Aorta (tissue), 5 donors: Measurements from ENCODE around the gene CTTN. TPM values are rescaled to one million over a fixed set of nuclear protein-coding genes. Genes with fewer than 3 reads are reported as not detected.
"Not testable (repeated sequence)": the region's sequence is repeated elsewhere in the genome, so short reads cannot be mapped to it uniquely, and the experiment has no call there.

ENCODE experiments used
- ATAC-seq: fragments of 200-7000 bp; cut with Tn5 transposase; one replicate; pipeline ENCODE4 v1.9.1; 2022; ENCODE audit warnings: moderate library complexity; ENCODE audit not compliant: low FRiP score
- DNase-seq, 2 donors: peaks; one replicate each; pipeline ENCODE4 v3.0.0-alpha.2; 2020
- H3K27ac ChIP-seq, 2 donors: one replicate each; pipeline ENCODE4 v1.5.1; 2013; ENCODE audit warnings: low read length in 2 of 2, mild to moderate bottlenecking in 2 of 2, moderate library complexity in 2 of 2, control low read depth in 1 of 2, inconsistent platforms in 1 of 2, low read depth in 1 of 2
- H3K27me3 ChIP-seq, 2 donors: one replicate each; pipeline ENCODE4 v1.6.1; 2013; ENCODE audit warnings: control low read depth in 1 of 2, low read length in 1 of 2, mild to moderate bottlenecking in 1 of 2, moderate library complexity in 1 of 2; ENCODE audit not compliant: insufficient read depth in 2 of 2, control insufficient read depth in 1 of 2
- H3K36me3 ChIP-seq, 2 donors: one replicate each; pipeline ENCODE4 v1.6.1; 2013; ENCODE audit warnings: control low read depth in 1 of 2, low read length in 1 of 2, mild to moderate bottlenecking in 1 of 2; ENCODE audit not compliant: insufficient read depth in 2 of 2, control insufficient read depth in 1 of 2
- H3K4me1 ChIP-seq, 2 donors: one replicate each; pipeline ENCODE4 v1.6.1; 2013; ENCODE audit warnings: low read length in 2 of 2, control low read depth in 1 of 2, mild to moderate bottlenecking in 1 of 2, moderate library complexity in 1 of 2; ENCODE audit not compliant: insufficient read depth in 2 of 2, control insufficient read depth in 1 of 2
- H3K4me3 ChIP-seq, 2 donors: one replicate each; pipeline ENCODE4 v1.5.1; 2013; ENCODE audit warnings: low read length in 2 of 2, control low read depth in 1 of 2, mild to moderate bottlenecking in 1 of 2
- H3K9me3 ChIP-seq: one replicate; pipeline ENCODE4 v1.6.1; 2013; ENCODE audit warnings: mild to moderate bottlenecking, low read length; ENCODE audit not compliant: control insufficient read depth
- WGBS, 2 donors: extraction: QIAGEN DNeasy Blood & Tissue Kit; methylation state at CpG; one replicate each; pipeline ENCODE4 v1.1.7; 2013; 5-methylcytosine and 5-hydroxymethylcytosine counted together
- intact Hi-C, 2 donors: fragments of 100-400 bp; cut with DNase I; formaldehyde crosslinking; loops; one replicate each; pipeline versions ENCODE4 v1.14.2 to v1.15.0; 2022
- polyA plus RNA-seq, 2 donors: library from polyadenylated mRNA; stranded (reverse); fragments of 200-250 nt; gene quantifications; one replicate each; pipeline ENCODE4 v1.2.3, GENCODE V29; 2013
- total RNA-seq, 2 donors: library from RNA; stranded (reverse); fragmentation: NEBNext Ultra II Directional; extraction: Animal tissue kit (Norgen Biotek cat#: 25700); gene quantifications; one replicate each; pipeline ENCODE4 v1.2.1, GENCODE V29; 2021
- donor health status: healthy with polysubstance abuse.
- donor health status: Bipolar disorder and iron deficiency.
- donor health status: DM: no; HTN: no; CAD: no.
- donor health status: DM: no; HTN: no; CAD: no.
- donor health status: DM: yes; HTN: yes; CAD: no.

CTTN gene
- total and polyA plus RNA-seq, 4 donors: 67.6 to 355 (median 285) TPM

GRCh38 chr11:70440206-70440605 is 41.9 kb downstream of the CTTN start:
- Histone ChIP-seq H3K9me3 (no peaks in the 10 kb centered on the region), H3K4me3 (no peak overlapping the region), H3K27me3 (no peaks in the 10 kb centered on the region), H3K36me3 (peaks cover 0 to 2% of the 10 kb centered on the region in 2 donors), H3K27ac (no peak overlapping the region), H3K4me1 (no peaks in the 10 kb centered on the region)
- DNase-seq (no peak), ATAC-seq (no peak)
- 90% methylated on average over 6 of the region's 6 CpGs for WGBS, 2 donors
- intact Hi-C loops: no loop called here

DNA sequence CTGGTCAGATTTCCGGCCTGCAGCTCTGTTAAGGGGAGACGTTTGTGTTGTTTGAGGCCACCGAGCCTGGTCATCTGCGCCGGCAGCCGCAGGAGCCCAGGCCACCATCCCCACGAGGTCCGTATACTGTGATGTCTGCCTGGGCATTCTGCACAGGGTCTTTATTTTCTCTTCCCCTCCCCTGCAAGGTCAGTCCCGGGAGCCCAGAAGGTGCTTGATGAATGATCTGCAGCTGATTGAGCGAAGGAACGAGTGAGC is 45.4 kb downstream of the CTTN start:
- H3K4me1 ChIP-seq: no peaks in the 10 kb centered on the region
- no peaks in the 10 kb centered on the region for H3K27me3 ChIP-seq
- no peak overlapping the region for H3K27ac ChIP-seq
- peaks cover 3% of the 10 kb centered on the region for H3K9me3 ChIP-seq
- DNase-seq: peak; percentile 6 to 70
- ATAC-seq: no peak
- intact Hi-C loops: no loop called here
- no peak overlapping the region for H3K4me3 ChIP-seq
- H3K36me3 ChIP-seq: no peaks in the 10 kb centered on the region
- WGBS, 2 donors: 69 to 78% methylated on average over 11 of the region's 11 CpGs

DNA sequence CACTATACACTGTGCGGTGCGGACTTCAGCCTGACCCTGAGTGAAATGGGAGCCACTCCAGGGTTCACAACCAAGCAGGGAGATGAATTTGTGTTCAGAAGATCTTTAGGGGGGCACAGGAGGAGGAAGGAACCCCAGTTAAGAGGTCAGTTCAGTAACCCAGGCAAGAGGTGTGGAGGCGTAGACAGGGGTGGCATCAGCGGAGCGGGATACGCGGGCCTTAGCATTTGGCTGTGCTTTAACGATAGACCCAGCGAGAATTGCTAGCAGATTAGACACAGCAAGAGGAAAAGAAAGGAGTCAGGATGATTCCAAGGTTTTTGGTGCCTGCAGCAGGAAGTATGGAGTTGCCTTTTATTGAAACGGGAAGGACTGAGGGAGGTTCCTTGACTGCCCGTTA is 46.8 kb downstream of the CTTN start:
- Histone ChIP-seq H3K9me3 (peaks cover 10% of the 10 kb centered on the region), H3K4me3 (no peak overlapping the region), H3K4me1 (no peaks in the 10 kb centered on the region), H3K27me3 (peaks cover 0 to 2% of the 10 kb centered on the region in 2 donors), H3K27ac (no peak overlapping the region), H3K36me3 (no peaks in the 10 kb centered on the region)
- DNase-seq (peak in 1 of 2 donors; percentile 25), ATAC-seq (no peak)
- 86 to 91% methylated on average over 11 of the region's 11 CpGs for WGBS, 2 donors
- intact Hi-C loops: no loop called here

- Histone ChIP-seq H3K27me3 (peaks cover 0 to 2% of the 10 kb centered on the region in 2 donors), H3K9me3 (peaks cover 10% of the 10 kb centered on the region), H3K27ac (no peak overlapping the region), H3K4me3 (no peak overlapping the region), H3K4me1 (no peaks in the 10 kb centered on the region), H3K36me3 (no peaks in the 10 kb centered on the region)
- 67 to 82% methylated on average over 7 of the region's 7 CpGs for WGBS, 2 donors
- intact Hi-C loops: no loop called here
- ATAC-seq: no peak
- peak in 1 of 2 donors; percentile 44 for DNase-seq
Measured at GRCh38 chr11:70445605-70446004, 47.3 kb downstream of the CTTN start.

GRCh38 chr11:70448983-70449567 is 50.7 kb downstream of the CTTN start:
- 44 to 49% methylated on average over 2 of the region's 2 CpGs for WGBS, 2 donors
- DNase-seq (peak in 1 of 2 donors; percentile 14), ATAC-seq (no peak)
- Histone ChIP-seq H3K36me3 (no peaks in the 10 kb centered on the region), H3K4me3 (no peak overlapping the region), H3K27me3 (peaks cover 0 to 2% of the 10 kb centered on the region in 2 donors), H3K27ac (no peak overlapping the region), H3K9me3 (peaks cover 10% of the 10 kb centered on the region), H3K4me1 (no peaks in the 10 kb centered on the region)
- intact Hi-C loops: no loop called here

DNA sequence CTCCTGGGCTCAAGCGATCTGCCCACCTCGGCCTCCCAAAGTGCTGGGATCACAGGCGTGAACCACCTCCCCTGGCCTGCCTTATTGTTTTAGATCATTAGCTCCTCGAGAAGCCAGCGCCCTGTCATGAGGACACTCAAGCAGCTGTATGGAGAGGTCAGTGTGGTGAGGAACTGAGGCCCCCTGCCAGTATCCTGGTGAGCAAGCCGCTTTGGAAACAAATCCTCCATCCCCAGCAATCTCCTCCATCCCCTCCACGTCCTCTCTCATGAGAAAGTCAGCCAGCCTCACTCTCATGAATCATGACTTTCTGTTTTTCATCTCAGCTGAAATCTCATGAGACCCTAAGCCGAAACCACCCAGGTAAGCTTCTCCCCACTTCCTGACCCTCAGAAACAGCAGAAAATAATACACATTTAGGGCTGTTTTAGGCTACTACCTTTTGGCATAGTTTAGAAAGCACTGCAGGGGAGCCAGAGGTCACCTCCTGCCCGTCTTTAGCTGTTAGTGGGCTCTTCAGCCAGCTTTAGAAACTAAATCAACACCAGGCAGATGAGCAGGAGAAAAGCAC is 56.0 kb downstream of the CTTN start:
- ATAC-seq (no peak), DNase-seq (peak in 1 of 2 donors; percentile 32)
- Histone ChIP-seq H3K27me3 (peaks cover 0 to 2% of the 10 kb centered on the region in 2 donors), H3K4me1 (no peaks in the 10 kb centered on the region), H3K27ac (no peak overlapping the region), H3K4me3 (no peak overlapping the region), H3K36me3 (no peaks in the 10 kb centered on the region), H3K9me3 (peaks cover 3% of the 10 kb centered on the region)
- 87 to 89% methylated on average over 9 of the region's 9 CpGs for WGBS, 2 donors
- intact Hi-C loops: no loop called here

DNA sequence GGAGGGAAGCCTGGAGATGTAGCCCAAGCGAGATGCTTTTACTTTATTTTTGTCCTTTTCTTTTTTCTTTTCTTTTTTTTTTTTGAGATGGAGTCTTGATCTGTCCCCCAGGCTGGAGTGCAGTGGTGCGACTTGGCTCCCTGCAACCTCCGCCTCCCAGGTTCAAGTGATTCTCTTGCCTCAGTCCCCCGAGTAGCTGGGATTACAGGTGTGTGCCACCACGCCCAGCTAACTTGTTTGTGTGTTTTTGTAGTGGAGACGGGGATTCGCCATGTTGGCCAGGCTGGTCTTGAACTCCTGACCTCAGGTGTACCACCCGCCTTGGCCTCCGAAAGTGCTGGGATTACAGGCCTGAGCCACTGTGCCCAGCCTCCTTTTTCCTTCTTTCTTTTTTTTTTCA is 56.5 kb downstream of the CTTN start:
- H3K27ac ChIP-seq, H3K36me3 ChIP-seq, H3K9me3 ChIP-seq, ATAC-seq, intact Hi-C loops, H3K4me1 ChIP-seq, H3K4me3 ChIP-seq, H3K27me3 ChIP-seq: not testable (repeated sequence)
- 93 to 94% methylated on average over 9 of the region's 9 CpGs for WGBS, 2 donors
- DNase-seq: peak in 1 of 2 donors; percentile 26

GRCh38 chr11:70455354-70455753 is 57.0 kb downstream of the CTTN start:
- intact Hi-C loops: no loop called here
- no peak for ATAC-seq
- WGBS, 2 donors: 60 to 67% methylated on average over 1 of the region's 1 CpG
- H3K4me3 ChIP-seq: no peak overlapping the region
- H3K4me1 ChIP-seq: no peaks in the 10 kb centered on the region
- H3K36me3 ChIP-seq: no peaks in the 10 kb centered on the region
- H3K27me3 ChIP-seq: no peaks in the 10 kb centered on the region
- H3K27ac ChIP-seq: no peak overlapping the region
- H3K9me3 ChIP-seq: no peaks in the 10 kb centered on the region
- no peak for DNase-seq

DNA sequence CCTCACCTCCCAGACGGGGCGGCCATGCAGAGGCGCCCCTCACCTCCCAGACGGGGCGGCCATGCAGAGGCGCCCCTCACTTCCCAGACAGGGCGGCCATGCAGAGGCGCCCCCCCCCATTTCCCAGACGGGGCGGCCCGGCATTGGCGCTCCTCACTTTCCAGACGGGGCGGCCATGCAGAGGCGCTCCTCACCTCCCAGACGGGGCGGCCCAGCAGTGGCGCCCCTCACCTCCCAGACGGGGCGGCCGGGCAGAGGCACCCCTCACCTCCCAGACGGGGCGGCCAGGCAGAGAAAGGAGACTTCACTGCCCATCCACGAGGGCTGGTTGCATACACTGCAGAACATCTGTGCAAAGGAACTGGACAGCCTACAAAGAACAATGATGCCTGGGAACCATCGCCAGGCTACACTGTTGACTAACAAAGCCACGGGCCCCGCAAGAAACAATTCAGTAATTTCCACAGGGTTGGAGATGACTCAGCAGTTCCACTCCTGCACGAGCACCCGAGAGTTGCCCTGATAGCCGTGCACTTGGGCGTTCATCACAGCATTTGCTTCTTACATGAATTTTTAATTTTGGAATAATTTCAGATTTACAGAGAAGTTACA is 58.7 kb downstream of the CTTN start:
- DNase-seq: peak in 1 of 2 donors; percentile 63
- Histone ChIP-seq H3K36me3 (no peaks in the 10 kb centered on the region), H3K27me3 (no peaks in the 10 kb centered on the region), H3K4me3 (no peak overlapping the region), H3K9me3 (no peaks in the 10 kb centered on the region), H3K27ac (no peak overlapping the region), H3K4me1 (no peaks in the 10 kb centered on the region)
- WGBS, 2 donors: 80 to 83% methylated on average over 29 to 31 of the region's 31 CpGs
- no peak for ATAC-seq
- intact Hi-C loops: no loop called here
